ENCODE data around the gene ACAT2.

GRCh38 chr6:159742165-159742564, 19.7 kb upstream of the ACAT2 start:
- TF ChIP-seq CTCF (IDR thresholded peaks at IDR 0.05) (no peak), EZH2 (IDR thresholded peaks at IDR 0.05; ENCODE audit: borderline replicate concordance, insufficient read depth, low read depth, low read length, poor library complexity, severe bottlenecking) (no peak)
